ENCODE results near the gene BAMBI.

GRCh38 chr10:28652703-28653102 lies 24.6 kb upstream of the BAMBI start:
- TF ChIP-seq CTCF (IDR thresholded peaks at IDR 0.05 in 2 of 3, conservative IDR thresholded peaks at IDR 0.05 in 1 of 3; ENCODE audit: borderline replicate concordance in 1 of 3, insufficient read depth in 1 of 3, low read depth in 2 of 3, low read length in 2 of 3) (no peak), EZH2 (IDR thresholded peaks at IDR 0.05) (no peak), POLR2A (IDR thresholded peaks at IDR 0.05; ENCODE audit: borderline replicate concordance, extremely low read depth, insufficient read depth, insufficient read length) (no peak)
